Regular cardiac myocyte (primary cell): ENCODE measurements around the gene UGT2A1. TPM values are rescaled to one million over a fixed set of nuclear protein-coding genes. Genes with fewer than 3 reads are reported as not detected.

ENCODE experiments used
- total RNA-seq: library from RNA; depleted of rRNA; stranded (reverse); fragments of >200 nt; gene quantifications from 2 replicates; pipeline ENCODE4 v1.2.3, GENCODE V29; 2014

Gene UGT2A1
- total RNA-seq = not detected in 2 replicates

GRCh38 chr4:69653147-69653546 lies at the start of gene UGT2A1:
UGT2A1 (minus strand) TSS chr4:69653247; CDS start chr4:69647644, 5,603 bp downstream.

GRCh38 chr4:69639542-69639941 lies 13.5 kb downstream of the UGT2A1 start, which contains the start of gene UGT2A2:
UGT2A2 (minus strand) TSS chr4:69639642; CDS start chr4:69639640, 2 bp downstream.

Other genes starting within 250 kb of the UGT2A1 start
- not detected in 2 replicates for gene UGT2B4, start 157.3 kb downstream of the UGT2A1 start, total RNA-seq
- not detected in 2 replicates for gene UGT2A2, start 13.6 kb downstream of the UGT2A1 start, total RNA-seq
- gene SULT1B1, start 107.4 kb upstream of the UGT2A1 start, total RNA-seq = 0.28 and 7.7 TPM in 2 replicates
- 3.9 and 9.4 TPM in 2 replicates for gene SULT1E1, start 206.9 kb upstream of the UGT2A1 start, total RNA-seq